ENCODE results near the gene CYFIP2. TPM values are rescaled to one million over a fixed set of nuclear protein-coding genes. Genes with fewer than 3 reads are reported as not detected.

CYFIP2 gene
- total RNA-seq, result 6.3 and 16.8 TPM in 2 replicates

GRCh38 chr5:157265714-157266285, at the start of gene CYFIP2:
Gene CYFIP2, plus strand, starts transcription at chr5:157266123. Its CDS starts 19,239 bp downstream, at chr5:157285362.

Other genes with a start within 250 kb of the CYFIP2 start
- gene HAVCR1, start 207.0 kb upstream of the CYFIP2 start, total RNA-seq, result not detected in 2 replicates
- 0.26 and 0.56 TPM in 2 replicates for gene HAVCR2, start 157.1 kb upstream of the CYFIP2 start, total RNA-seq
- 8.4 and 8.9 TPM in 2 replicates for gene MED7, start 123.3 kb upstream of the CYFIP2 start, total RNA-seq
- not detected in 2 replicates for gene GARIN3, start 99.9 kb upstream of the CYFIP2 start, total RNA-seq
- not detected in 2 replicates for gene ITK, start 85.3 kb upstream of the CYFIP2 start, total RNA-seq
- not detected in 2 replicates for gene NIPAL4, start 194.1 kb downstream of the CYFIP2 start, total RNA-seq